Erythroblast (primary cell): Measurements from ENCODE around the gene CD22.

Source experiments
- GATA1 ChIP-seq: IDR thresholded peaks from 2 replicates; pipeline ENCODE4 v1.6.1; 2011; ENCODE audit warnings: low read depth, mild to moderate bottlenecking, control low read depth, low read length, moderate library complexity
- POLR2A ChIP-seq: IDR thresholded peaks from 2 replicates; pipeline ENCODE4 v1.6.1; 2011; ENCODE audit warnings: mild to moderate bottlenecking, low read length

GRCh38 chr19:35279374-35279773 is 49.6 kb upstream of the CD22 start:
- no peak for TF ChIP-seq POLR2A
- no peak for TF ChIP-seq GATA1
